HG03469 (cell line): ENCODE measurements around the gene ZNF423.

Source experiments
- ATAC-seq: cut with Tn5 transposase; IDR thresholded peaks from one replicate; pipeline ENCODE4 v1.9.1; 2021; ENCODE audit warnings: mild to moderate bottlenecking, moderate library complexity, moderate number of reproducible peaks; ENCODE audit not compliant: unreplicated experiment

ZNF423 gene

GRCh38 chr16:49617016-49617629 is 238.8 kb downstream of the ZNF423 start:
- no peak for ATAC-seq

- ATAC-seq = no peak
Observed at GRCh38 chr16:49615576-49615975, 240.3 kb downstream of the ZNF423 start.

- no peak for ATAC-seq
Observed at GRCh38 chr16:49610983-49611382, 244.9 kb downstream of the ZNF423 start.

GRCh38 chr16:49608779-49609178 is 247.1 kb downstream of the ZNF423 start:
- ATAC-seq = no peak

- no peak for ATAC-seq
Observed at GRCh38 chr16:49608098-49608497, 247.8 kb downstream of the ZNF423 start.

- no peak for ATAC-seq
Observed at GRCh38 chr16:49605536-49606254, 250.2 kb downstream of the ZNF423 start.

GRCh38 chr16:49604602-49605001 is 251.3 kb downstream of the ZNF423 start:
- ATAC-seq = no peak

- no peak for ATAC-seq
Observed at GRCh38 chr16:49603956-49604355, 252.0 kb downstream of the ZNF423 start.

- ATAC-seq = no peak
Observed at GRCh38 chr16:49602976-49603310, 253.0 kb downstream of the ZNF423 start.

GRCh38 chr16:49602201-49602975 is 253.5 kb downstream of the ZNF423 start:
- ATAC-seq = no peak

- no peak for ATAC-seq
Observed at GRCh38 chr16:49601576-49601975, 254.3 kb downstream of the ZNF423 start.

GRCh38 chr16:49600976-49601375 is 254.9 kb downstream of the ZNF423 start:
- ATAC-seq = no peak

GRCh38 chr16:49600536-49600935 is 255.4 kb downstream of the ZNF423 start:
- no peak for ATAC-seq

GRCh38 chr16:49599704-49600103 is 256.2 kb downstream of the ZNF423 start:
- no peak for ATAC-seq

- no peak for ATAC-seq
Observed at GRCh38 chr16:49599281-49599680, 256.6 kb downstream of the ZNF423 start.

GRCh38 chr16:49598383-49599170 is 257.3 kb downstream of the ZNF423 start:
- no peak for ATAC-seq

- no peak for ATAC-seq
Observed at GRCh38 chr16:49597796-49598195, 258.1 kb downstream of the ZNF423 start.

- no peak for ATAC-seq
Observed at GRCh38 chr16:49596648-49597291, 259.1 kb downstream of the ZNF423 start.

- no peak for ATAC-seq
Observed at GRCh38 chr16:49596068-49596467, 259.8 kb downstream of the ZNF423 start.

GRCh38 chr16:49594685-49595498 is 261.0 kb downstream of the ZNF423 start:
- no peak for ATAC-seq
